ENCODE measurements around the gene ZNF438.

- TF ChIP-seq, protein P1, sequence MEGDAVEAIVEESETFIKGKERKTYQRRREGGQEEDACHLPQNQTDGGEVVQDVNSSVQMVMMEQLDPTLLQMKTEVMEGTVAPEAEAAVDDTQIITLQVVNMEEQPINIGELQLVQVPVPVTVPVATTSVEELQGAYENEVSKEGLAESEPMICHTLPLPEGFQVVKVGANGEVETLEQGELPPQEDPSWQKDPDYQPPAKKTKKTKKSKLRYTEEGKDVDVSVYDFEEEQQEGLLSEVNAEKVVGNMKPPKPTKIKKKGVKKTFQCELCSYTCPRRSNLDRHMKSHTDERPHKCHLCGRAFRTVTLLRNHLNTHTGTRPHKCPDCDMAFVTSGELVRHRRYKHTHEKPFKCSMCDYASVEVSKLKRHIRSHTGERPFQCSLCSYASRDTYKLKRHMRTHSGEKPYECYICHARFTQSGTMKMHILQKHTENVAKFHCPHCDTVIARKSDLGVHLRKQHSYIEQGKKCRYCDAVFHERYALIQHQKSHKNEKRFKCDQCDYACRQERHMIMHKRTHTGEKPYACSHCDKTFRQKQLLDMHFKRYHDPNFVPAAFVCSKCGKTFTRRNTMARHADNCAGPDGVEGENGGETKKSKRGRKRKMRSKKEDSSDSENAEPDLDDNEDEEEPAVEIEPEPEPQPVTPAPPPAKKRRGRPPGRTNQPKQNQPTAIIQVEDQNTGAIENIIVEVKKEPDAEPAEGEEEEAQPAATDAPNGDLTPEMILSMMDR (IDR thresholded peaks at IDR 0.05) = no peak
- TF ChIP-seq EZH2 (IDR thresholded peaks at IDR 0.05) (no peak), EZH2phosphoT487 (IDR thresholded peaks at IDR 0.05) (no peak)
Measured at GRCh38 chr10:30832749-30833627, 198.7 kb downstream of the ZNF438 start.

Measured in neural progenitor cell (in vitro differentiated cells).